GM21528 (cell line): Measurements from ENCODE around the gene ASB15.

Source experiments
- ATAC-seq: cut with Tn5 transposase; IDR thresholded peaks from one replicate; pipeline ENCODE4 v1.9.1; 2021; ENCODE audit warnings: mild to moderate bottlenecking, moderate library complexity; ENCODE audit not compliant: unreplicated experiment, low FRiP score

Gene ASB15

DNA sequence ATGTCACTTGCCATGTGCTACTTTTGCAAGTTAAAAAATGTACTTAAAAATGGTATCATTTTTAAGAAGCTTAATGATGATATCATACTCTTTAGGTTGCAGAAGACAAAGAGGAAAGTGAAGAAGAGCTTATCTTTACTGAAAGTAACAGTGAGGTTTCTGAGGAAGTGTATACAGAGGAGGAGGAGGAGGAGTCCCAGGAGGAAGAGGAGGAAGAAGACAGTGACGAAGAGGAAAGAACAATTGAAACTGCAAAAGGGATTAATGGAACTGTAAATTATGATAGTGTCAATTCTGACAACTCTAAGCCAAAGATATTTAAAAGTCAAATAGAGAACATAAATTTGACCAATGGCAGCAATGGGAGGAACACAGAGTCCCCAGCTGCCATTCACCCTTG lies 60.1 kb downstream of the ASB15 start:
- no peak for ATAC-seq

DNA sequence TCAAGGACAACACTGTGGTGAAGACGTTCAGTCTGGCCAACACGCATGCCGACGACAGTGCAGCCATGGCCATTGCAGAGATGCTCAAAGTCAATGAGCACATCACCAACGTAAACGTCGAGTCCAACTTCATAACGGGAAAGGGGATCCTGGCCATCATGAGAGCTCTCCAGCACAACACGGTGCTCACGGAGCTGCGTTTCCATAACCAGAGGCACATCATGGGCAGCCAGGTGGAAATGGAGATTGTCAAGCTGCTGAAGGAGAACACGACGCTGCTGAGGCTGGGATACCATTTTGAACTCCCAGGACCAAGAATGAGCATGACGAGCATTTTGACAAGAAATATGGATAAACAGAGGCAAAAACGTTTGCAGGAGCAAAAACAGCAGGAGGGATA lies 60.7 kb downstream of the ASB15 start:
- ATAC-seq = no peak

DNA sequence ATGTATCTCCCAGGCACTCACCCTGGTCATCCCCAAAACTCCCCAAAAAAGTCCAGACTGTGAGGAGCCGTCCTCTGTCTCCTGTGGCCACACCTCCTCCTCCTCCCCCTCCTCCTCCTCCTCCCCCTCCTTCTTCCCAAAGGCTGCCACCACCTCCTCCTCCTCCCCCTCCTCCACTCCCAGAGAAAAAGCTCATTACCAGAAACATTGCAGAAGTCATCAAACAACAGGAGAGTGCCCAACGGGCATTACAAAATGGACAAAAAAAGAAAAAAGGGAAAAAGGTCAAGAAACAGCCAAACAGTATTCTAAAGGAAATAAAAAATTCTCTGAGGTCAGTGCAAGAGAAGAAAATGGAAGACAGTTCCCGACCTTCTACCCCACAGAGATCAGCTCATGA lies 61.1 kb downstream of the ASB15 start:
- ATAC-seq = no peak

DNA sequence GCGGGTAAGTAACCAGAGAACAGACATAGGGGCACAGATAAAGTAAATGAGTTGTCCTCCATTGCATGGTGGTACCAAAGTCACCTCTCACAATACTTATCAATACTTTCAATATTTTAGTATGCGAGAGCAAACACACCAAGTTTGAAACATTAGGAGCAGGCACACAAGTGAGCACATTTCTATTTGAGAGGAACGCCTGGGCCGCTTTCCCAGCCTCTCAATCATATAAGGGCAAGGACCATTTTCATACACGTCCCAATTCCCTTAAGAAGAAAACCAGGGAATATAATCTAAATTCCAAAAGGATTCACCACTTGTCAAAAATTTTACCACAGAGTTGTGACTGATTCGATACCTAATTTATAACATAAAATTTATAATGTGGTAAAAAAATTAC lies 61.6 kb downstream of the ASB15 start:
- ATAC-seq = no peak

DNA sequence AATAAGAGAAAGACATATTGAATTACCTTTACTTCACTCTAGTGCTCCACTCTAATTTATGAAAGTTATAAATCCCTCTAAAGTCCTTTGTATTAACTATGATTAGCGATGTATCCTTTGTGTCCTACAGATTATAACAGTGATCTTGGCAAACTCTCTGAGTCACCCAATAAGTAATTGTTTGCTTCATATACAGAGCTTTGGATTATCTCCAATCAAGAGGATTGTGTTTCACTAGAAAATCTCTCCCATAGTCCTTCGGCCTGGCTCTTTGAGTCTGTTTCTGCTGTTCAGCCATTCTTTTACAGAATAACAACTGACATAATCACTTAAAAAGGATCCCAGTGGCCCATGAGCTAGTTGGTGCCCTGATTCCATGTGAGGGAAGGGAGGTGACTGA lies 63.5 kb downstream of the ASB15 start:
- ATAC-seq = no peak

- no peak for ATAC-seq
Measured at GRCh38 chr7:123665896-123666295, 64.3 kb downstream of the ASB15 start.

- no peak for ATAC-seq
Measured at GRCh38 chr7:123666492-123666891, 64.9 kb downstream of the ASB15 start.

- no peak for ATAC-seq
Measured at GRCh38 chr7:123669485-123669884, 67.9 kb downstream of the ASB15 start.

- no peak for ATAC-seq
Measured at GRCh38 chr7:123673137-123673732, 71.6 kb downstream of the ASB15 start.

DNA sequence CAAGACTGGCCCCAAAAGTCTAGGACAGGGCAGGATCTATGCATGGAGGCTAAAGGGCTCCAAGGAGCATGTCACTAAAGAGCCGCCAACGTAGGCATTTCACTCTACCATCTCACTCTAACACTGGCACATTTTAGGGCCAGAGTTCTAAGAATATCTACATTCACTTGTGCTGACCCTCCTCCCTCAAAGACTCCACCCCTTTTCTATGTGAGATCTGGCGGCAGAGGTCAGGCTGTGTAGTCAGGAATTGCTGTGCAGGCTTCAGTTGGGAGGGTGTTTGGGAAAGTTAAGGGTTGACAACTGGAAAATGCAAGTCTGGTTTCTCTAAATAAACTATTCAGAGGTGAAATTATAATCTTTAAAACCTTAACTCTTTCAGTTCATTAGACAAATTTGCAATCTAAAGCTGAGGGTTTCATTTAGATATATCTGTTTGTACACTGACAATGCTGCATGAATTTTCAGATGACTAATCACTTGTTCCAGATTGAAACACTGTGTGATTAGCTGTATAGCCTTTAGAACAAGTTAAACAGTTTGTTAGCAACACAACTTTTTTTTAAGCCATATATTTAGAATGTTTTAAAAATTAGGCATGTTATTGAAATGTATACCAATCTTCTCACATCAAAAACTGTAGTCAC lies 72.3 kb downstream of the ASB15 start:
- no peak for ATAC-seq

DNA sequence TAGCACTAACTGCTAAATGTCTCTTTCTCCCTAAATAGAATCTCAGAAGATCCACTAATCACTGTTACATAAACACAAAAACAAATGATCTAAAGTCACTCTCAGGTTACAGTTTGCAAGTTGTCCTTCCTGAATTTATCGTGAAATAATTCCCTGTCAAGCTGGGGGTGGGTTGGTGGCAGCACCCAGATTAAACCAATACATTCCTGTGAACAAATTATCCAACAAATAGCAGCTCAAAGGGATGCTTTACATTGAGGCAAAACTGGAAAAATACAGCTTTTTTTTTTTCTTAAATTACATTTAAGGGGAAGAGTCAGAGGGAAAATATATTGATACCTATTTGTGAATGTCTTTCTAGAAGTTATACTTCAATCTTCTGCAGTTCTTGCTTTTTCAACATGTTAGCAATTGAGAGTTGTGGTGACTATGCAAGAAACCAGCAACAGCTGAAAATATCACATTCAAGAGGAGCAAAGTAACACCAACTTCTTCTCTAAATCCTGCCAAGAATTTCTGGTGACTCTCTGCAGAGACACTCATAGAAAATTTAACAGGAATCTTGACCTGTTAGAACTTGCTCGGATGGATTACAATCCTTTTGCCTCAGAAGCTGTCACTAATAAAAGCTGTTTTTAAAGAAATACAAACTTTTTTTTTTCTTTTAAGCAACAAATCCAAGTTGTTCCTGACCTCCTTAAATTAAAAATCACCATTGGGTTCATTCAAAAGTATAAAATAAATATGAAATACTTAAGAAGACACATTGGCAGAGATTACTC lies 73.0 kb downstream of the ASB15 start:
- no peak for ATAC-seq

- no peak for ATAC-seq
Measured at GRCh38 chr7:123675181-123675473, 73.5 kb downstream of the ASB15 start.

DNA sequence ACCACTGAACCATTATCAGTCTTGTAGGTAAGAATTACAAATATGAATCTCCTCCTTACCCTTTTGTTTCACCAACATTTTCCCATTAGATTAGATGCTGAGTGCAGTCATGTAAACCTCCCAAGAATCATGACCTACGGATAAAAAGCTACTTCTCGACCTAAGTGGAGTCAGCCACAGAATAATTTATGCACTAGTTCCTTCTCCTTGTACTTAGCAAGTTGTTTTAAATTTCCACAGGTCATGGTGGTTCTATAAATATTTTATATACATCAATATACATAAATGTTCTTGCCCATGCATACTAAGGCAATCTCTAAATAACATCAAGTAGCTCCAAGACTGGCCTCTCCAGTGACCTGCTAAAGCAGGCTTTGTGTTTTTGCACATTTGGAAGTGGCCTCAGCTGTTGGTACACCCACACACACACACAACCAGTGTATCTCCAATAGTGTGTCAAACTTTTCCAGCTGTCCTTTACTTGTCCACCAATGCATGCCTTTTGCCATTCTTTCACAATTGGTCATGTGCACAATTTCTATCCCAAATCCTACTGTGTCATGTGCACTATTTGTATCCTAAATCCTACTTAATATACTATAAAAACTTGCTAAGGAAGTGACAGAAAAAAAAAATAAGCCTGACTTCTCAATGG lies 75.6 kb downstream of the ASB15 start:
- no peak for ATAC-seq

DNA sequence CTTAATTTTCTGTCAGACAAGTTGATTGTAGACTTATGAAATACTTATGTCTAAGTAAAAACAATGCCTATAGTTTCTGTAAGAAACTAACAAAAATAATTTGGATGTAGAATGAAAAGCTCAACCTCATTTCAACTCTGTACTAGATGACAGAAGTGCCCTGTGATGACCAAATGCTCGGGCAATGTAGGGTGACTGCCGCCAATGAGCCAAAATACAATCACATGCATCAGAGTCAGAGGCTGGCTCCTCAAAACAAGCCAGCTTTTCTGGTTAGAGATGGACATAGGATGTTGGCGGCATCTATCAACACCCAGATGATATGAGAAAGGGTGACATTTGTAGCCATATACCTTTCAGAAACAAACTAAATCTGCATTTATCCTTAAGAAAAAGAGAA lies 78.0 kb downstream of the ASB15 start:
- no peak for ATAC-seq

DNA sequence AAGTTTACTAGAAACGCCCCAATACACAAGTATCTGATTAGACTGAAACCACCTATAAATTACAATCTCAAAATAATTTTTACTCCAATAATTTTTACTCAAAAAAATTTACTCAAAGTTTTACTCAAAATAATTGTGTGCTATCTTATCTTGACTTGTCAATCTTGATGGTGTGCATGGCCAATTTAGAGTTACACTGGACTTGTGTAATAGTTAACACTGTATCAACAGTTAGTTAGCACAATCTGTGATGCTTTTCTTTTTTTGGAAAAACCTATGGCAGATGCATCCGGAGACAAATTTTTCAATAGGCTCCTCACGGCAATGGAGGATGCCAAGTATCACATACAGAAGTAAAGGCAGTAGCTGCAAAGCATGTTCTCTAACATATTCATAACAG lies 79.0 kb downstream of the ASB15 start:
- no peak for ATAC-seq

- ATAC-seq = no peak
Measured at GRCh38 chr7:123681561-123681960, 79.9 kb downstream of the ASB15 start.

DNA sequence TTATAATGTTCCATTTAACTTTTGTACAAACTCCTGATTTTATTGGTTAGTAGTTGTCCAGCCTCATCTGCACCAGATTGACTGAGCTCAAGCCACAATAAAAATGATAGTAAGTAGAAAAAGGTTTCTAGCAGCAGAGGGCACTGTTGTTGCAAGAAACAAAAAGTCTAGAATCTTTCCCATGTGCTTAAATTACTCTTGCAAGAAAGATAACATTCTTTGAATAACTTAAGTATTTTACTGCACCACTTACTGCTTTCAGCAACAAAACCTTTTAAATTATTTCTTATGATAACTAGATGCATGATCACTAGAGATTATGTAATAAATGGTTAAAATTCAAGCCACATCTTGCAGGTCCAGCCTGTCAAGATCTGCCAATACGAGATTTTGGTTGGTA lies 81.1 kb downstream of the ASB15 start:
- no peak for ATAC-seq

- no peak for ATAC-seq
Measured at GRCh38 chr7:123687161-123687560, 85.5 kb downstream of the ASB15 start.

GRCh38 chr7:123687727-123688126 lies 86.1 kb downstream of the ASB15 start:
- no peak for ATAC-seq
